Retina (tissue), 1 donor: ENCODE measurements around the gene PTPRG.
"Not testable (repeated sequence)": the region's sequence is repeated elsewhere in the genome, so short reads cannot be mapped to it uniquely, and the experiment has no call there.

Experiments used
- DNase-seq: peaks from one replicate; pipeline ENCODE4 v3.0.0-alpha.2; 2016

The PTPRG gene

GRCh38 chr3:61730577-61731231, 169.3 kb downstream of the PTPRG start:
- no peak for DNase-seq

GRCh38 chr3:61733000-61733399, 171.6 kb downstream of the PTPRG start:
- no peak for DNase-seq

GRCh38 chr3:61733876-61734275, 172.5 kb downstream of the PTPRG start:
- no peak for DNase-seq

- DNase-seq: peak; percentile 20
Observed at GRCh38 chr3:61734749-61735686, 173.6 kb downstream of the PTPRG start.

GRCh38 chr3:61736506-61736905, 175.1 kb downstream of the PTPRG start:
- no peak for DNase-seq

- no peak for DNase-seq
Observed at GRCh38 chr3:61739640-61740039, 178.3 kb downstream of the PTPRG start.

GRCh38 chr3:61740494-61740893, 179.1 kb downstream of the PTPRG start:
- no peak for DNase-seq

- DNase-seq: no peak
Observed at GRCh38 chr3:61741551-61741950, 180.2 kb downstream of the PTPRG start.

GRCh38 chr3:61742006-61742405, 180.6 kb downstream of the PTPRG start:
- DNase-seq: no peak

- no peak for DNase-seq
Observed at GRCh38 chr3:61743067-61743466, 181.7 kb downstream of the PTPRG start.

GRCh38 chr3:61743686-61744242, 182.4 kb downstream of the PTPRG start:
- no peak for DNase-seq

- no peak for DNase-seq
Observed at GRCh38 chr3:61748288-61748687, 186.9 kb downstream of the PTPRG start.

GRCh38 chr3:61750766-61751165, 189.4 kb downstream of the PTPRG start:
- no peak for DNase-seq

- no peak for DNase-seq
Observed at GRCh38 chr3:61758839-61759238, 197.5 kb downstream of the PTPRG start.

- DNase-seq: not testable (repeated sequence)
Observed at GRCh38 chr3:61760783-61761182, 199.4 kb downstream of the PTPRG start.

- DNase-seq: no peak
Observed at GRCh38 chr3:61761694-61762430, 200.5 kb downstream of the PTPRG start.

GRCh38 chr3:61765157-61765876, 203.9 kb downstream of the PTPRG start:
- DNase-seq: no peak

GRCh38 chr3:61768284-61769037, 207.1 kb downstream of the PTPRG start:
- no peak for DNase-seq

GRCh38 chr3:61769266-61769990, 208.1 kb downstream of the PTPRG start:
- no peak for DNase-seq

- DNase-seq: no peak
Observed at GRCh38 chr3:61771976-61772375, 210.6 kb downstream of the PTPRG start.

- no peak for DNase-seq
Observed at GRCh38 chr3:61772456-61772855, 211.1 kb downstream of the PTPRG start.
